WTC11 (cell line): ENCODE data around the gene APOO.

Source experiments
- CREM ChIP-seq: sonication (generic); formaldehyde crosslinking; IDR thresholded peaks from 2 replicates; pipeline ENCODE4 v1.8.1; 2022; ENCODE audit warnings: mild to moderate bottlenecking, missing genetic modification reagents, moderate library complexity
- ESRRA ChIP-seq: sonication (generic); formaldehyde crosslinking; IDR thresholded peaks from 2 replicates; pipeline ENCODE4 v1.8.1; 2022; ENCODE audit warnings: mild to moderate bottlenecking, missing genetic modification reagents, borderline replicate concordance
- NR3C1 ChIP-seq: sonication (generic); formaldehyde crosslinking; conservative IDR thresholded peaks from 2 replicates; pipeline ENCODE4 v1.8.1; 2023; ENCODE audit warnings: low read depth, mild to moderate bottlenecking, missing genetic modification reagents
- ZNF121 ChIP-seq: sonication (generic); formaldehyde crosslinking; IDR thresholded peaks from 2 replicates; pipeline ENCODE4 v1.8.0; 2023; ENCODE audit warnings: missing genetic modification reagents
- ZNF671 ChIP-seq: fragments of 250-450 bp; sonication (Bioruptor Pico); IDR thresholded peaks from 2 replicates; pipeline ENCODE4 v1.8.0; 2021; ENCODE audit warnings: mild to moderate bottlenecking
- TF ChIP-seq, protein P1 (sequence below): fragments of 200-600 bp; IDR thresholded peaks from 2 replicates; pipeline ENCODE4 v1.8.0; 2022; ENCODE audit warnings: antibody characterized with exemption
- TF ChIP-seq, protein P2 (sequence below): sonication (generic); formaldehyde crosslinking; conservative IDR thresholded peaks from 2 replicates; pipeline ENCODE4 v1.8.1; 2022; ENCODE audit warnings: mild to moderate bottlenecking, missing genetic modification reagents
- TF ChIP-seq, protein P3 (sequence below): sonication (generic); formaldehyde crosslinking; IDR thresholded peaks from 2 replicates; pipeline ENCODE4 v1.8.1; 2022; ENCODE audit warnings: low read depth, missing genetic modification reagents, borderline replicate concordance
- TF ChIP-seq, protein P4 (sequence below): sonication (generic); formaldehyde crosslinking; IDR thresholded peaks from 2 replicates; pipeline ENCODE4 v1.8.0; 2022; ENCODE audit warnings: mild to moderate bottlenecking, missing genetic modification reagents

DNA sequence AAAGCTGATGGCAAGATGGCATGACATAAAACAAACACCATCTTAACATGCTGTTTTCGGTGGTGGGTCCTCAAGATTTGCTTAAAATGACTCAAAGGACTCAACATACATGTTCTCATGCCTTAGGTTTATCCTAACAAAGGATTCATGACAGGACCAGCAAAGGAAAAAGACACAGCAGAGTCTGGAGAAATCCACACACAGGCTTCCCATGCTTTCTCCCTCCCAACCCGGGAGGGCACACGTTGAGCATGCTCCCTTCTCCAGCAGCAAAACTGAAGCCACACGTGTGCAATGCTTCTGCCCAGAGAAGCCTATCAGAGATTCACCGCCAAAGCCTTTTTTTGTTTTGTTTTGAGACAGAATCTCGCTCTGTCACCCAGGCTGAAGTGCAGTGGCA lies 84.9 kb downstream of the APOO start:
- TF ChIP-seq, protein P1, sequence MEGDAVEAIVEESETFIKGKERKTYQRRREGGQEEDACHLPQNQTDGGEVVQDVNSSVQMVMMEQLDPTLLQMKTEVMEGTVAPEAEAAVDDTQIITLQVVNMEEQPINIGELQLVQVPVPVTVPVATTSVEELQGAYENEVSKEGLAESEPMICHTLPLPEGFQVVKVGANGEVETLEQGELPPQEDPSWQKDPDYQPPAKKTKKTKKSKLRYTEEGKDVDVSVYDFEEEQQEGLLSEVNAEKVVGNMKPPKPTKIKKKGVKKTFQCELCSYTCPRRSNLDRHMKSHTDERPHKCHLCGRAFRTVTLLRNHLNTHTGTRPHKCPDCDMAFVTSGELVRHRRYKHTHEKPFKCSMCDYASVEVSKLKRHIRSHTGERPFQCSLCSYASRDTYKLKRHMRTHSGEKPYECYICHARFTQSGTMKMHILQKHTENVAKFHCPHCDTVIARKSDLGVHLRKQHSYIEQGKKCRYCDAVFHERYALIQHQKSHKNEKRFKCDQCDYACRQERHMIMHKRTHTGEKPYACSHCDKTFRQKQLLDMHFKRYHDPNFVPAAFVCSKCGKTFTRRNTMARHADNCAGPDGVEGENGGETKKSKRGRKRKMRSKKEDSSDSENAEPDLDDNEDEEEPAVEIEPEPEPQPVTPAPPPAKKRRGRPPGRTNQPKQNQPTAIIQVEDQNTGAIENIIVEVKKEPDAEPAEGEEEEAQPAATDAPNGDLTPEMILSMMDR, result no peak
- TF ChIP-seq, protein P2, sequence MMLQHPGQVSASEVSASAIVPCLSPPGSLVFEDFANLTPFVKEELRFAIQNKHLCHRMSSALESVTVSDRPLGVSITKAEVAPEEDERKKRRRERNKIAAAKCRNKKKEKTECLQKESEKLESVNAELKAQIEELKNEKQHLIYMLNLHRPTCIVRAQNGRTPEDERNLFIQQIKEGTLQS (CRISPR knock-in tag), result no peak
- TF ChIP-seq CREM (no peak), NR3C1 (CRISPR knock-in tag) (no peak), ZNF671 (CRISPR knock-in tag) (no peak), ESRRA (no peak), ZNF121 (CRISPR knock-in tag) (no peak)
- TF ChIP-seq, protein P3, sequence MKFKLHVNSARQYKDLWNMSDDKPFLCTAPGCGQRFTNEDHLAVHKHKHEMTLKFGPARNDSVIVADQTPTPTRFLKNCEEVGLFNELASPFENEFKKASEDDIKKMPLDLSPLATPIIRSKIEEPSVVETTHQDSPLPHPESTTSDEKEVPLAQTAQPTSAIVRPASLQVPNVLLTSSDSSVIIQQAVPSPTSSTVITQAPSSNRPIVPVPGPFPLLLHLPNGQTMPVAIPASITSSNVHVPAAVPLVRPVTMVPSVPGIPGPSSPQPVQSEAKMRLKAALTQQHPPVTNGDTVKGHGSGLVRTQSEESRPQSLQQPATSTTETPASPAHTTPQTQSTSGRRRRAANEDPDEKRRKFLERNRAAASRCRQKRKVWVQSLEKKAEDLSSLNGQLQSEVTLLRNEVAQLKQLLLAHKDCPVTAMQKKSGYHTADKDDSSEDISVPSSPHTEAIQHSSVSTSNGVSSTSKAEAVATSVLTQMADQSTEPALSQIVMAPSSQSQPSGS (CRISPR knock-in tag), result no peak
- TF ChIP-seq, protein P4, sequence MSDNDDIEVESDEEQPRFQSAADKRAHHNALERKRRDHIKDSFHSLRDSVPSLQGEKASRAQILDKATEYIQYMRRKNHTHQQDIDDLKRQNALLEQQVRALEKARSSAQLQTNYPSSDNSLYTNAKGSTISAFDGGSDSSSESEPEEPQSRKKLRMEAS (CRISPR knock-in tag), result no peak
